ENCODE measurements around the gene GNA15.

GNA15 gene

GRCh38 chr19:3213159-3213558, 77.3 kb downstream of the GNA15 start:
- DNase-seq, result no peak

All from effector CD4-positive, alpha-beta T cell (primary cell).